ENCODE results near the gene SEZ6.

SEZ6 gene

DNA sequence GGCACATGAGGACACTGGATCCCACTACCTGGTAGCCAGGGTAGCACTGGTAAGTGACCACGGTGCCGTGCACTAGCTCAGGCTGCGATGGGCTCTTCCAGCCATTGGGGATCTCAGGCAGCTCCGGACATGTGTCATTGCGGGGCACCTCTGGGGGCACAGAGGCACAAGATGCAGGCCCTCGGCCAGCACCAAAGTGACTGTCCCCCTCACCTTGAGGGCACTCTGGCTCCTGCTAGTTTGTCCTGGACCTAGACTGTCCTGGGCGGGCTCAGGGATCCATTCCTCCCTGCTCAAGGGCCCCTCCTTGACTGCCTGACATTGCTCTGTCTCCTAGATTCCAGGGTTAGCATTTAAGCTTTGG is 47.9 kb downstream of the SEZ6 start:
- no peaks in the 10 kb centered on the region for H3K9me3 ChIP-seq (ENCODE audit: control insufficient read depth in 2 of 2, low read length in 2 of 2)

GRCh38 chr17:28957277-28957991 is 48.4 kb downstream of the SEZ6 start:
- no peak overlapping the region for H3K4me3 ChIP-seq (ENCODE audit: low read length in 2 of 2)
- H3K9me3 ChIP-seq (ENCODE audit: control insufficient read depth in 2 of 2, low read length in 2 of 2) = no peaks in the 10 kb centered on the region
- H3K9ac ChIP-seq (ENCODE audit: low read depth in 1 of 2, low read length in 2 of 2) = no peak overlapping the region
- H3K4me1 ChIP-seq (ENCODE audit: control insufficient read depth in 2 of 2, insufficient read depth in 2 of 2, low read length in 2 of 2) = peaks cover 4 to 5% of the 10 kb centered on the region in 2 donors
- peaks cover 0 to 2% of the 10 kb centered on the region in 2 donors for H3K27me3 ChIP-seq (ENCODE audit: control insufficient read depth in 2 of 2, insufficient read depth in 2 of 2, low read length in 2 of 2)
- H3K27ac ChIP-seq (ENCODE audit: low read depth in 2 of 2, low read length in 2 of 2) = no peak overlapping the region
- no peaks in the 10 kb centered on the region for H3K36me3 ChIP-seq (ENCODE audit: control insufficient read depth in 2 of 2, insufficient read depth in 2 of 2, low read length in 2 of 2)

More for the DNA sequence above, 47.9 kb downstream of the SEZ6 start:
- Histone ChIP-seq H3K4me3 (ENCODE audit: low read length in 2 of 2) (no peak overlapping the region), H3K27me3 (ENCODE audit: control insufficient read depth in 2 of 2, insufficient read depth in 2 of 2, low read length in 2 of 2) (peaks cover 0 to 2% of the 10 kb centered on the region in 2 donors), H3K4me1 (ENCODE audit: control insufficient read depth in 2 of 2, insufficient read depth in 2 of 2, low read length in 2 of 2) (peaks cover 0 to under 1% of the 10 kb centered on the region in 2 donors), H3K36me3 (ENCODE audit: control insufficient read depth in 2 of 2, insufficient read depth in 2 of 2, low read length in 2 of 2) (no peaks in the 10 kb centered on the region), H3K9ac (ENCODE audit: low read depth in 1 of 2, low read length in 2 of 2) (no peak overlapping the region), H3K27ac (ENCODE audit: low read depth in 2 of 2, low read length in 2 of 2) (no peak overlapping the region)

DNA sequence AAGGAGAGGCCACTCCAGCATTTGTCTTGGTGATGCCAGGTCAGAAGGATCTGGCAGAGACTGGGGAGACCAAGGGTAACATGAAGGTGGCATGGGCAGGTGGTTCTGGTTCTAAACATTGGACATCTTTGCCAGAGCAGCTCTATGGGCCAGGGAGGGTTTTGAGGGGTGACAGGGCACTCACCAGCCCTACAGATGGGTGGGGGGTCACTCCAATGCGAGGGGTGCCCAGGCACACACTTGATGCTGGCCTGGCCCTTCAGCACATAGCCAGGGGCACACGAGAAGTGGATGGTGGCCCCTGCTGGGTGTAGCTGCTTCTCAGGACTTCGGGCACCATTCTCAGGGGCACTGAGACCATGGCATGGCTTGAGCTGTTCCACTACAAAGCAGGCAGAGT is 49.0 kb downstream of the SEZ6 start:
- H3K9ac ChIP-seq (ENCODE audit: low read depth in 1 of 2, low read length in 2 of 2) = no peak overlapping the region
- H3K27me3 ChIP-seq (ENCODE audit: control insufficient read depth in 2 of 2, insufficient read depth in 2 of 2, low read length in 2 of 2) = no peaks in the 10 kb centered on the region
- no peak overlapping the region for H3K27ac ChIP-seq (ENCODE audit: low read depth in 2 of 2, low read length in 2 of 2)
- peaks cover 5 to 6% of the 10 kb centered on the region in 2 donors for H3K4me1 ChIP-seq (ENCODE audit: control insufficient read depth in 2 of 2, insufficient read depth in 2 of 2, low read length in 2 of 2)
- H3K36me3 ChIP-seq (ENCODE audit: control insufficient read depth in 2 of 2, insufficient read depth in 2 of 2, low read length in 2 of 2) = no peaks in the 10 kb centered on the region
- no peaks in the 10 kb centered on the region for H3K9me3 ChIP-seq (ENCODE audit: control insufficient read depth in 2 of 2, low read length in 2 of 2)
- H3K4me3 ChIP-seq (ENCODE audit: low read length in 2 of 2) = no peak overlapping the region

DNA sequence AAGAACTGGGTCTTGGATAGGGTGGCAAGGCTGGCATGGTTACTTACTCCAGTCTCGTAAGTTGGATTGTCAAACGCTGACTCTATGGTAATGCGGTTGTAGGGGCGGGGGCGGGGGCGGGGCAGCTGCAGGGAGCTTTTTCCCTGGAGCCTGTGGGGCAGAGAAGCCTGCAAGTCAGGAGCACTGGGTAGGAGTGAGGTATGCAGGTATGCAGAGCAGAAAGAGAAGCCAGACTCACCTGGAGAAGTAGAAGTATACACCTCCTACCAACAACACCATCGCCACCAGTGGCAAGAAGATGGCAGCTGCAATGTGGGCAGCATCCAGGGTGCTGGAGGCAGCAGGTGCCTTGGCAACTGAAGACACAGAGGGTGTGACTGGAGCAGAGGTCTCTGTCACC is 49.7 kb downstream of the SEZ6 start:
- no peak overlapping the region for H3K4me3 ChIP-seq (ENCODE audit: low read length in 2 of 2)
- H3K4me1 ChIP-seq (ENCODE audit: control insufficient read depth in 2 of 2, insufficient read depth in 2 of 2, low read length in 2 of 2) = peaks cover 5 to 9% of the 10 kb centered on the region in 2 donors
- H3K9ac ChIP-seq (ENCODE audit: low read depth in 1 of 2, low read length in 2 of 2) = no peak overlapping the region
- H3K27ac ChIP-seq (ENCODE audit: low read depth in 2 of 2, low read length in 2 of 2) = no peak overlapping the region
- no peaks in the 10 kb centered on the region for H3K36me3 ChIP-seq (ENCODE audit: control insufficient read depth in 2 of 2, insufficient read depth in 2 of 2, low read length in 2 of 2)
- H3K9me3 ChIP-seq (ENCODE audit: control insufficient read depth in 2 of 2, low read length in 2 of 2) = no peaks in the 10 kb centered on the region
- H3K27me3 ChIP-seq (ENCODE audit: control insufficient read depth in 2 of 2, insufficient read depth in 2 of 2, low read length in 2 of 2) = no peaks in the 10 kb centered on the region

- Histone ChIP-seq H3K27me3 (ENCODE audit: control insufficient read depth in 2 of 2, insufficient read depth in 2 of 2, low read length in 2 of 2) (no peaks in the 10 kb centered on the region), H3K36me3 (ENCODE audit: control insufficient read depth in 2 of 2, insufficient read depth in 2 of 2, low read length in 2 of 2) (no peaks in the 10 kb centered on the region), H3K4me1 (ENCODE audit: control insufficient read depth in 2 of 2, insufficient read depth in 2 of 2, low read length in 2 of 2) (peaks cover 5 to 9% of the 10 kb centered on the region in 2 donors), H3K9ac (ENCODE audit: low read depth in 1 of 2, low read length in 2 of 2) (no peak overlapping the region), H3K9me3 (ENCODE audit: control insufficient read depth in 2 of 2, low read length in 2 of 2) (no peaks in the 10 kb centered on the region), H3K4me3 (ENCODE audit: low read length in 2 of 2) (no peak overlapping the region), H3K27ac (ENCODE audit: low read depth in 2 of 2, low read length in 2 of 2) (no peak overlapping the region)
These were observed 50.4 kb downstream of the SEZ6 start for GRCh38 chr17:28955408-28955807.

- Histone ChIP-seq H3K4me1 (ENCODE audit: control insufficient read depth in 2 of 2, insufficient read depth in 2 of 2, low read length in 2 of 2) (peaks cover 5 to 9% of the 10 kb centered on the region in 2 donors), H3K4me3 (ENCODE audit: low read length in 2 of 2) (no peak overlapping the region), H3K27ac (ENCODE audit: low read depth in 2 of 2, low read length in 2 of 2) (no peak overlapping the region), H3K27me3 (ENCODE audit: control insufficient read depth in 2 of 2, insufficient read depth in 2 of 2, low read length in 2 of 2) (no peaks in the 10 kb centered on the region), H3K9me3 (ENCODE audit: control insufficient read depth in 2 of 2, low read length in 2 of 2) (no peaks in the 10 kb centered on the region), H3K9ac (ENCODE audit: low read depth in 1 of 2, low read length in 2 of 2) (no peak overlapping the region), H3K36me3 (ENCODE audit: control insufficient read depth in 2 of 2, insufficient read depth in 2 of 2, low read length in 2 of 2) (no peaks in the 10 kb centered on the region)
These were observed 50.9 kb downstream of the SEZ6 start for GRCh38 chr17:28954886-28955285.

- H3K27me3 ChIP-seq (ENCODE audit: control insufficient read depth in 2 of 2, insufficient read depth in 2 of 2, low read length in 2 of 2) = no peaks in the 10 kb centered on the region
- H3K36me3 ChIP-seq (ENCODE audit: control insufficient read depth in 2 of 2, insufficient read depth in 2 of 2, low read length in 2 of 2) = no peaks in the 10 kb centered on the region
- H3K27ac ChIP-seq (ENCODE audit: low read depth in 2 of 2, low read length in 2 of 2) = no peak overlapping the region
- H3K4me3 ChIP-seq (ENCODE audit: low read length in 2 of 2) = no peak overlapping the region
- no peaks in the 10 kb centered on the region for H3K9me3 ChIP-seq (ENCODE audit: control insufficient read depth in 2 of 2, low read length in 2 of 2)
- H3K4me1 ChIP-seq (ENCODE audit: control insufficient read depth in 2 of 2, insufficient read depth in 2 of 2, low read length in 2 of 2) = peaks cover 6 to 12% of the 10 kb centered on the region in 2 donors
- no peak overlapping the region for H3K9ac ChIP-seq (ENCODE audit: low read depth in 1 of 2, low read length in 2 of 2)
These were observed 52.3 kb downstream of the SEZ6 start for GRCh38 chr17:28953444-28954118.

DNA sequence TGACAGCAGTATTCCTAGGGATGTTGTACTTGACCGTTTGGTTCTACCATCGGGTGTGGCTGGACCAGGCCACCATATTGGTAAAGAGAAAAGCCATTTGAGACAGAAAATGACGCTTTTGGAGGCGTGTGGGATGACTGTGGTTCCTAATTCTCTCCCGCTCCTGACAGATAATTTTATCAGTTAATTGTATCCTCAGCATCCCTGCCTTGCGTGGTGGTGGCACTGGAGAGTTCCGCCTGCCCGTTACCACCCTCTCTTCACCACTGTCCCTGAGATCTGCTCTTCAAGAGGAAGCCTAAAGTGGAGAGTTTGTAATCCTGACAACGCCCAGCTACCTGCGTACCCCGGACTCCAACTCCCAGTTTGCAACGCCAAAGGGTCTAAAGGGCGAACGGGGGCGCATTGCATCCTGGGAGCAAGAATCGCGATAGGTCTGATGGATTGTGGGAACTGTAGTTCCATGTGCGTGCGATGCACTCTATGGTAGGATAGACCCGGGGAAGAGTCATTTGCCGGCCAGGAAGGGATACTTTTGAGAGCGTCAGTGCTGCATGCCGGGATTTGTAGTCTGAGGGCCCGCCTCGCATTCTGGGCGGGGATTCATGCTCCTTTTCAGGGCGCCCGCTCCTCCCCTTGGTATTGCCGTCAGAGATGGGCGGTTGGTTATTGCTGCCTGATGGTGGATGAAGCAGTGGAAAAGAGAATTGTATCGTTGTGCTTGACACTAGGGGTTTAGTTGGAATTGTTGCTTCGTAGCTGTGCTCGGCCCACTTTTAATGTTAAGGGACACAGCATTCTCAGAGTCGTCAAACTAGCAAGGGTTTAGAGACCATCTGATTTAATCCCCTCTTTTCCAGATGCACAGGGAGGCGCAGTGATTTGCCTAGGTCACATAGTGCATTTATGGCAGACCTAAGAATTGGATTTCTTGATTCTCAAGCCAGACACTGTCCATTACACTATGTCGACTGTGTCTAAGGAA is 53.5 kb downstream of the SEZ6 start:
- H3K4me1 ChIP-seq (ENCODE audit: control insufficient read depth in 2 of 2, insufficient read depth in 2 of 2, low read length in 2 of 2) = peaks cover 18 to 25% of the 10 kb centered on the region in 2 donors
- no peaks in the 10 kb centered on the region for H3K36me3 ChIP-seq (ENCODE audit: control insufficient read depth in 2 of 2, insufficient read depth in 2 of 2, low read length in 2 of 2)
- H3K4me3 ChIP-seq (ENCODE audit: low read length in 2 of 2) = peak overlapping the region; percentile 78 to 83
- H3K9me3 ChIP-seq (ENCODE audit: control insufficient read depth in 2 of 2, low read length in 2 of 2) = no peaks in the 10 kb centered on the region
- no peaks in the 10 kb centered on the region for H3K27me3 ChIP-seq (ENCODE audit: control insufficient read depth in 2 of 2, insufficient read depth in 2 of 2, low read length in 2 of 2)
- peak overlapping the region; percentile 96 to 100 for H3K27ac ChIP-seq (ENCODE audit: low read depth in 2 of 2, low read length in 2 of 2)
- peak overlapping the region; percentile 80 to 91 for H3K9ac ChIP-seq (ENCODE audit: low read depth in 1 of 2, low read length in 2 of 2)

- Histone ChIP-seq H3K4me1 (ENCODE audit: control insufficient read depth in 2 of 2, insufficient read depth in 2 of 2, low read length in 2 of 2) (peaks cover 21 to 30% of the 10 kb centered on the region in 2 donors), H3K9ac (ENCODE audit: low read depth in 1 of 2, low read length in 2 of 2) (peak within 1 kb of the TSS; percentile 88 to 91), H3K36me3 (ENCODE audit: control insufficient read depth in 2 of 2, insufficient read depth in 2 of 2, low read length in 2 of 2) (no peaks in the 10 kb centered on the region), H3K27me3 (ENCODE audit: control insufficient read depth in 2 of 2, insufficient read depth in 2 of 2, low read length in 2 of 2) (no peaks in the 10 kb centered on the region), H3K27ac (ENCODE audit: low read depth in 2 of 2, low read length in 2 of 2) (peak within 1 kb of the TSS; percentile 96 to 100), H3K9me3 (ENCODE audit: control insufficient read depth in 2 of 2, low read length in 2 of 2) (no peaks in the 10 kb centered on the region), H3K4me3 (ENCODE audit: low read length in 2 of 2) (peak within 1 kb of the TSS; percentile 93)
These were observed 54.3 kb downstream of the SEZ6 start, which contains the start of gene PHF12 for GRCh38 chr17:28951428-28951990. Gene PHF12 (minus strand): TSS chr17:28951518. CDS start chr17:28950960, 558 bp downstream.

Measured in mucosa of rectum (tissue), 2 donors.